HEK293 (cell line): ENCODE measurements around the gene PHC1.
"Not testable (repeated sequence)": the region's sequence is repeated elsewhere in the genome, so short reads cannot be mapped to it uniquely, and the experiment has no call there.

ENCODE experiments used
- CTCF ChIA-PET: fragments of 350-600 bp; formaldehyde crosslinking; extraction: SDS; loops from one replicate; lab custom pipeline; 2021; ENCODE audit warnings: antibody characterized with exemption; lab: Yijun Ruan, JAX
- POLR2A ChIA-PET: fragments of 300-600 bp; formaldehyde crosslinking; extraction: SDS; loops from one replicate; lab custom pipeline; 2020; ENCODE audit warnings: antibody characterized with exemption, inconsistent platforms; lab: Yijun Ruan, JAX
- H3K27ac ChIP-seq: fragments of 200-500 bp; sonication (Bioruptor generic); 2 replicates; pipeline ENCODE4 v1.5.1; 2014; ENCODE audit warnings: low read depth, low read length, control low read depth, inconsistent platforms; ENCODE audit errors: extremely low read depth
- H3K36me3 ChIP-seq, 2 experiments: fragments of 200-500 bp in 1 of 2; sonication (Bioruptor generic) in 1 of 2; 1 replicate in 1 of 2; 2 replicates in 1 of 2; pipeline ENCODE4 v1.5.1; 2014 to 2017; ENCODE audit warnings: inconsistent platforms in 2 of 2, low read length in 2 of 2; ENCODE audit not compliant: control insufficient read depth in 2 of 2, insufficient read depth in 1 of 2
- H3K4me1 ChIP-seq: fragments of 200-500 bp; sonication (Bioruptor generic); 2 replicates; pipeline ENCODE4 v1.5.1; 2014; ENCODE audit warnings: mild to moderate bottlenecking, low read length, inconsistent platforms; ENCODE audit not compliant: control insufficient read depth, insufficient read depth
- H3K4me3 ChIP-seq: 2 replicates; pipeline ENCODE4 v1.5.1; 2011; ENCODE audit warnings: low read depth, mild to moderate bottlenecking, control low read depth, low read length, moderate library complexity
- H3K9me3 ChIP-seq: fragments of 200-500 bp; sonication (Bioruptor generic); 2 replicates; pipeline ENCODE4 v1.5.1; 2014; ENCODE audit warnings: low read depth, low read length, inconsistent platforms; ENCODE audit not compliant: control insufficient read depth, insufficient read depth
- BCL11B ChIP-seq: fragments of 450-650 bp; formaldehyde crosslinking; IDR thresholded peaks from 2 replicates; pipeline ENCODE4 v1.5.1; 2016; ENCODE audit warnings: low read depth, missing biosample characterization, missing genetic modification characterization
- GLIS1 ChIP-seq: fragments of 450-650 bp; formaldehyde crosslinking; IDR thresholded peaks from 2 replicates; pipeline ENCODE4 v1.5.1; 2016; ENCODE audit warnings: missing biosample characterization, missing genetic modification characterization
- HOXC10 ChIP-seq: sonication (generic); formaldehyde crosslinking; IDR thresholded peaks from 2 replicates; pipeline ENCODE4 v1.8.1; 2023; ENCODE audit warnings: mild to moderate bottlenecking, missing genetic modification reagents
- OSR2 ChIP-seq: fragments of 450-650 bp; formaldehyde crosslinking; IDR thresholded peaks from 2 replicates; pipeline ENCODE4 v1.5.1; 2016; ENCODE audit warnings: missing biosample characterization, missing genetic modification characterization
- SETDB1 ChIP-seq: IDR thresholded peaks from one replicate; pipeline ENCODE4 v1.6.1; 2017; ENCODE audit warnings: mild to moderate bottlenecking, low read length, moderate library complexity, mixed read lengths; ENCODE audit not compliant: insufficient read length
- ZBTB44 ChIP-seq: fragments of 450-650 bp; IDR thresholded peaks from 2 replicates; pipeline ENCODE4 v1.5.1; 2018; ENCODE audit warnings: missing biosample characterization, mild to moderate bottlenecking, missing genetic modification characterization
- ZNF391 ChIP-seq: fragments of 450-650 bp; formaldehyde crosslinking; IDR thresholded peaks from 2 replicates; pipeline ENCODE4 v1.5.1; 2016; ENCODE audit warnings: low read depth, missing biosample characterization, missing genetic modification characterization, borderline replicate concordance
- ZNF426 ChIP-seq: fragments of 450-650 bp; formaldehyde crosslinking; IDR thresholded peaks from 2 replicates; pipeline ENCODE4 v1.5.1; 2017; ENCODE audit warnings: missing biosample characterization, missing genetic modification characterization, mild to moderate bottlenecking, inconsistent platforms, moderate library complexity
- ZNF433 ChIP-seq: fragments of 450-650 bp; formaldehyde crosslinking; IDR thresholded peaks from 2 replicates; pipeline ENCODE4 v1.5.1; 2016; ENCODE audit warnings: missing biosample characterization, missing genetic modification characterization, low read depth
- ZNF473 ChIP-seq: fragments of 450-650 bp; formaldehyde crosslinking; IDR thresholded peaks from 2 replicates; pipeline ENCODE4 v1.5.1; 2017; ENCODE audit warnings: missing biosample characterization, missing genetic modification characterization
- ZNF488 ChIP-seq: fragments of 450-650 bp; formaldehyde crosslinking; IDR thresholded peaks from 2 replicates; pipeline ENCODE4 v1.5.1; 2016; ENCODE audit warnings: missing biosample characterization, missing genetic modification characterization
- ZNF580 ChIP-seq: fragments of 450-650 bp; formaldehyde crosslinking; IDR thresholded peaks from 2 replicates; pipeline ENCODE4 v1.5.1; 2016; ENCODE audit warnings: missing biosample characterization, missing genetic modification characterization
- ZNF677 ChIP-seq: fragments of 450-650 bp; IDR thresholded peaks from 2 replicates; pipeline ENCODE4 v1.5.0; 2018; ENCODE audit warnings: missing biosample characterization, mild to moderate bottlenecking, missing genetic modification characterization, moderate library complexity
- ZNF704 ChIP-seq: fragments of 450-650 bp; formaldehyde crosslinking; IDR thresholded peaks from 2 replicates; pipeline ENCODE4 v1.5.1; 2016; ENCODE audit warnings: missing biosample characterization, missing genetic modification characterization
- TF ChIP-seq, protein P1 (sequence below): fragments of 450-650 bp; formaldehyde crosslinking; IDR thresholded peaks from 2 replicates; pipeline ENCODE4 v1.5.1; 2016; ENCODE audit warnings: missing biosample characterization, missing genetic modification characterization, low read depth
- TF ChIP-seq, protein P2 (sequence below): fragments of 450-650 bp; formaldehyde crosslinking; IDR thresholded peaks from 2 replicates; pipeline ENCODE4 v1.5.1; 2016; ENCODE audit warnings: missing biosample characterization, missing genetic modification characterization
- TF ChIP-seq, protein P3 (sequence below): fragments of 450-650 bp; formaldehyde crosslinking; IDR thresholded peaks from 2 replicates; pipeline ENCODE4 v1.5.1; 2016; ENCODE audit warnings: missing biosample characterization, missing genetic modification characterization

The PHC1 gene

DNA sequence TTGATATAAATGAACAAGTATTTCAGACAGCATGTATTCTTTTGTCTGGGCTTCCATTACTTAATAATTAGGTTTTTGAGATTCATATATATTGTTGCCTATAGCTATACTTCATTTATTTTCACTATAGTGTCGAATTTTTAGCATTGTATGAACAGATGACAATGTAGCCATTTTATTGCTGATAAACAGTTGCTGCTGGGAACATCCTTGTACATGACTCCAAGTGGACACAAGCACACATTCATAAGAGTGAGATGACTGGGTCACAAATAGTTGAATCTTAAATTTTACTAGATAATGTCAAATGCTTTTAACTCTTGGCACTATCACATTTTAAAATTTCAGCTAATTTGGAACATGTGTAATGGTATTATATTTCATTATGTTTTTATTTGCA, 19.3 kb upstream of the PHC1 start (continued):
- TF ChIP-seq, protein P1, sequence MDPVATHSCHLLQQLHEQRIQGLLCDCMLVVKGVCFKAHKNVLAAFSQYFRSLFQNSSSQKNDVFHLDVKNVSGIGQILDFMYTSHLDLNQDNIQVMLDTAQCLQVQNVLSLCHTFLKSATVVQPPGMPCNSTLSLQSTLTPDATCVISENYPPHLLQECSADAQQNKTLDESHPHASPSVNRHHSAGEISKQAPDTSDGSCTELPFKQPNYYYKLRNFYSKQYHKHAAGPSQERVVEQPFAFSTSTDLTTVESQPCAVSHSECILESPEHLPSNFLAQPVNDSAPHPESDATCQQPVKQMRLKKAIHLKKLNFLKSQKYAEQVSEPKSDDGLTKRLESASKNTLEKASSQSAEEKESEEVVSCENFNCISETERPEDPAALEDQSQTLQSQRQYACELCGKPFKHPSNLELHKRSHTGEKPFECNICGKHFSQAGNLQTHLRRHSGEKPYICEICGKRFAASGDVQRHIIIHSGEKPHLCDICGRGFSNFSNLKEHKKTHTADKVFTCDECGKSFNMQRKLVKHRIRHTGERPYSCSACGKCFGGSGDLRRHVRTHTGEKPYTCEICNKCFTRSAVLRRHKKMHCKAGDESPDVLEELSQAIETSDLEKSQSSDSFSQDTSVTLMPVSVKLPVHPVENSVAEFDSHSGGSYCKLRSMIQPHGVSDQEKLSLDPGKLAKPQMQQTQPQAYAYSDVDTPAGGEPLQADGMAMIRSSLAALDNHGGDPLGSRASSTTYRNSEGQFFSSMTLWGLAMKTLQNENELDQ (tag by site-specific recombination): no peak
- no peak for TF ChIP-seq SETDB1
- TF ChIP-seq ZNF704 (tag by site-specific recombination): no peak
- no peak for TF ChIP-seq GLIS1 (tag by site-specific recombination)
- TF ChIP-seq ZBTB44 (tag by site-specific recombination): no peak
- TF ChIP-seq HOXC10 (CRISPR knock-in tag): no peak
- TF ChIP-seq, protein P2, sequence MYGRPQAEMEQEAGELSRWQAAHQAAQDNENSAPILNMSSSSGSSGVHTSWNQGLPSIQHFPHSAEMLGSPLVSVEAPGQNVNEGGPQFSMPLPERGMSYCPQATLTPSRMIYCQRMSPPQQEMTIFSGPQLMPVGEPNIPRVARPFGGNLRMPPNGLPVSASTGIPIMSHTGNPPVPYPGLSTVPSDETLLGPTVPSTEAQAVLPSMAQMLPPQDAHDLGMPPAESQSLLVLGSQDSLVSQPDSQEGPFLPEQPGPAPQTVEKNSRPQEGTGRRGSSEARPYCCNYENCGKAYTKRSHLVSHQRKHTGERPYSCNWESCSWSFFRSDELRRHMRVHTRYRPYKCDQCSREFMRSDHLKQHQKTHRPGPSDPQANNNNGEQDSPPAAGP (tag by site-specific recombination): no peak
- TF ChIP-seq OSR2 (tag by site-specific recombination): no peak

DNA sequence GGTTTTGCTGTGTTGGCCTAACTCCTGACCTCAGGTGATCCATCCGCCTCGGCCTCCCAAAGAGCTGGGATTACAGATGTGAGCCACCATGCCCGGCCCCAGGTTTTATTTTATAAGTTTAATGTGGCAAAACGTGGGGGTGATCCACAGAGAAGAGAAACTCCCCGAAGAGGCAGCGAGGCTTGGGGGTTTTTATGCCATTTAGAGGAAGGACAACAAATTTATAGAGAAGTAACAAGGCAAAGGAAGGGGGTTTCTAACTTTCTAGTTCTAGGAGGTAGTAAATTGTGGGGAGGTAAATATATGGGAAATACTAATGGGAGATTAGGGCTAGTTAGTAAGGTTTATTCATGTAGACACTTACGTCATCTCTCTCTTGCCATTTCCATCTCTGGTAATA, 17.2 kb upstream of the PHC1 start:
- no peaks in the 10 kb centered on the region for H3K4me1 ChIP-seq
- POLR2A ChIA-PET: no interaction called here
- H3K36me3 ChIP-seq: no peaks in the 10 kb centered on the region
- TF ChIP-seq ZNF473 (tag by site-specific recombination) (no peak), ZNF426 (no peak), ZNF677 (tag by site-specific recombination) (no peak), ZNF433 (tag by site-specific recombination) (no peak)
- TF ChIP-seq, all 188 proteins: peak for 0
- Histone ChIP-seq H3K9me3 (no peaks in the 10 kb centered on the region), H3K27ac (no peak overlapping the region), H3K4me3 (no peak overlapping the region)
- CTCF ChIA-PET: no interaction called here

DNA sequence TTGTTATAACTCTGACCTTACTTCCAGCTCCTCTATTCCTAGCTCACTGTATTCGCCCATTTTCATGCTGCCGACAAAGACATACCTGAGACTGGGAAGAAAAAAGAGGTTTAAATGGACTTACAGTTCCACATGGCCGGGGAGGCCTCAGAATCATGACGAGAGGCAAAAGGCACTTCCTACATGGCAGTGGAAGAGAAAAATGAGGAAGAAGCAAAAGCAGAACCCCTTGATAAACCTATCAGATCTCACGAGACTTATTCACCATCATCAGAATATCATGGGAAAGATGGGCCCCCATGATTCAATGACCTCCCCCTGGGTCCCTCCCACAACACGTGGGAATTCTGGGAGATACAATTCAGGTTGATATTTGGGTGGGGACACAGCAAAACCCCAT, 14.5 kb upstream of the PHC1 start:
- CTCF ChIA-PET: interaction anchor here (0.8 to 3.4 kb wide), 2 partner anchors 9 to 10 kb away, joined by 3 to 13 read pairs; no protein-coding TSS in a partner anchor

DNA sequence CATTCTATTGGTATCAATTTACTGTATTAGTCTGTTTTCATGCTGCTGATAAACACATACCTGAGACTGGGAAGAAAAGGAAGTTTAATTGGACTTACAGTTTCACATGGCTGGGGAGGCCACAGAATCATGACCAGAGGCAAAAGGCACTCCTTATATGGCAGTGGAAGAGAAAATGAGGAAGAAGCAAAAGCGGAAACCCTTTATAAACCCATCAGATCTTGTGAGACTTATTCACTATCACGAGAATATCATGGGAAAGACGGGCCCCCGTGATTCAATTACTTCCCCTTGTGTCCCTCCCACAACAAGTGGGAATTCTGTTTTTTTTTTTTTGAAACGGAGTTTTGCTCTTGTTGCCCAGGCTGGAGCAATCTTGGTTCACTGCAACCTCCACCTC, 11.6 kb upstream of the PHC1 start:
- H3K9me3 ChIP-seq, H3K36me3 ChIP-seq, H3K27ac ChIP-seq, H3K4me1 ChIP-seq, POLR2A ChIA-PET, H3K4me3 ChIP-seq, CTCF ChIA-PET: not testable (repeated sequence)

More for the DNA sequence above, 14.5 kb upstream of the PHC1 start:
- H3K9me3 ChIP-seq: no peaks in the 10 kb centered on the region
- no peak for TF ChIP-seq BCL11B (tag by site-specific recombination)
- TF ChIP-seq, protein P3, sequence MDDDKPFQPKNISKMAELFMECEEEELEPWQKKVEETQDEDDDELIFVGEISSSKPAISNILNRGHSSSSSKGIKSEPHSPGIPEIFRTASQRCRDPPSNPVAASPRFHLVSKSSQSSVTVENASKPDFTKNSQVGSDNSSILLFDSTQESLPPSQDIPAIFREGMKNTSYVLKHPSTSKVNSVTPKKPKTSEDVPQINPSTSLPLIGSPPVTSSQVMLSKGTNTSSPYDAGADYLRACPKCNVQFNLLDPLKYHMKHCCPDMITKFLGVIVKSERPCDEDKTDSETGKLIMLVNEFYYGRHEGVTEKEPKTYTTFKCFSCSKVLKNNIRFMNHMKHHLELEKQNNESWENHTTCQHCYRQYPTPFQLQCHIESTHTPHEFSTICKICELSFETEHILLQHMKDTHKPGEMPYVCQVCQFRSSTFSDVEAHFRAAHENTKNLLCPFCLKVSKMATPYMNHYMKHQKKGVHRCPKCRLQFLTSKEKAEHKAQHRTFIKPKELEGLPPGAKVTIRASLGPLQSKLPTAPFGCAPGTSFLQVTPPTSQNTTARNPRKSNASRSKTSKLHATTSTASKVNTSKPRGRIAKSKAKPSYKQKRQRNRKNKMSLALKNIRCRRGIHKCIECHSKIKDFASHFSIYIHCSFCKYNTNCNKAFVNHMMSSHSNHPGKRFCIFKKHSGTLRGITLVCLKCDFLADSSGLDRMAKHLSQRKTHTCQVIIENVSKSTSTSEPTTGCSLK (tag by site-specific recombination): no peak
- no peak for TF ChIP-seq ZNF488 (tag by site-specific recombination)
- TF ChIP-seq ZNF580 (tag by site-specific recombination): no peak
- TF ChIP-seq ZNF391: no peak
- TF ChIP-seq, all 188 proteins: peak for 0
- POLR2A ChIA-PET: no interaction called here
- Histone ChIP-seq H3K36me3 (no peaks in the 10 kb centered on the region), H3K4me1 (no peaks in the 10 kb centered on the region), H3K4me3 (no peak overlapping the region), H3K27ac (no peak overlapping the region)
